HG03159 (cell line): ENCODE data around the gene TOMT.

Experiments used
- ATAC-seq: cut with Tn5 transposase; IDR thresholded peaks from one replicate; pipeline ENCODE4 v1.9.1; 2021; ENCODE audit warnings: mild to moderate bottlenecking, moderate library complexity; ENCODE audit not compliant: unreplicated experiment

Gene TOMT

DNA sequence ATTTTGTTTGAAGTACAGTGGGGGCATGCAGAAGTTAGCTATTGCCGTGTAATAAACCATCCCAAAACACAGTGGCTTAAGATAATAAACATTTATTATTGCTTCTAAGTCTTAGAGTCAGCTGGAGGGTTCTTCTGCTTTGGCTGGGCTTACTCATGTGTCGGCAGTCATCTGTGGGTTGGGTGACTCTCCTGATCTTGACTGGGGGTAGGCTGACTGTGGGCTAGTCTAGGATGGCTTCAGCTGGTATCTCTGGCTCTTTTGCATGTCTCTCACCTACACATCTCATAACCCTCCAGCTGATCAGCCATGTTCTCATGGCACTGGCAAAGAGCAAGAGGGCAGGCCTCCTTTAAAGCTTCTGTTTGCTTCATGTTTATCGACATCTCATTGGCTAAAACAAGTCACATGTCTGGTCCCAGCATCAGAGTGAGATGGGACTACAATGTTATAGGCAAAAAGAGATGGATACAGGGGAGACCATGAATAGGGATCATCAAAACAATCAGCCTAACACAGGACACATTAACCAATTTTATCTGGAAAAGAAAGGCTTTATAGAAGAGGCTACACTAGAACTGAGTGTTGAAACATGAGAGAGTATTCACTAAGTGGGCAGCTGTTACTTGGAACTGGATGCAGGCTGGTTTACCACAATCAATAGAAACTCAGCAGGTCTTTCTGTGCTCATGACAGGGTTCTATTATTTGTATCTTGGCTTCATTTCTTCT lies 19.9 kb upstream of the TOMT start:
- no peak for ATAC-seq

- ATAC-seq: no peak
These were observed 17.5 kb upstream of the TOMT start for GRCh38 chr11:72088076-72088808.

- ATAC-seq: no peak
These were observed 14.4 kb upstream of the TOMT start for GRCh38 chr11:72091292-72091691.

DNA sequence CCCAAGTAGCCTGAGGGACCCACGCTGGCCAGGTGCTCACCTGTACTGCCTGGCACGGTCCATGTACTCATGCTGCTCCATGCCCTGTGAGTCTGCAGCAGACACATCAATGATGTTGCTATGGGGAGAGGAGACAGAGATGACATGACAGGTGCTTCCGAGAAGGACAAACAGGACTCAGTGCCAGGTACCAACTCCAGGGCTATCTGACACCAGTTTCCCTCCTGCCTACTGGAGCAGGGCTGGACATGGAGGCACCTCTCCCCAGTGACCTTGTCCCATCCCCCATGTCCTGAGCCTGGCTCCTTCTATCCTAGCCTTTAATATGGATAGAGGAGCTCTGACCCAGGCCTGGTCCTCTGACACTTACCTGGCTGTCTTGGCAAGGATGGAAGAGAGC lies 7.0 kb upstream of the TOMT start:
- ATAC-seq: no peak

DNA sequence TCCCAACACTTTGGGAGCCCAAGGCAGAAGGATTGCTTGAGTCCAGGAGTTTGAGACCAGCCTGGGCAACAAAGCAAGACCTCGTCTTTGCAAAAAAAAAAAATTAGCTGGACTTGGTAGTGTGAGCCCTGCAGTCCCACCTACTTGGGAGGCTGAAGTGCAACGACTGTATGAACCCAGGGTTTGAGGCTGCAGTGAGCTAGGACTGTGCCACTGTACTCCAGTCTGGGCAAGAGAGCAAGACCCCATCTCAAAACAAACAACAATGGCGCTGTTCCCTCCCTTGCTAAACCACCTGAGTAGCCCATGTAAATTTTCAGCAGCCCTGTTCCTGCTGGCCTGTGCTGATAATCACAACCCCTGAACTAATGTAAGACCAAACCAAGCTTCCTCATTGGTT lies 5.7 kb upstream of the TOMT start:
- ATAC-seq: no peak

DNA sequence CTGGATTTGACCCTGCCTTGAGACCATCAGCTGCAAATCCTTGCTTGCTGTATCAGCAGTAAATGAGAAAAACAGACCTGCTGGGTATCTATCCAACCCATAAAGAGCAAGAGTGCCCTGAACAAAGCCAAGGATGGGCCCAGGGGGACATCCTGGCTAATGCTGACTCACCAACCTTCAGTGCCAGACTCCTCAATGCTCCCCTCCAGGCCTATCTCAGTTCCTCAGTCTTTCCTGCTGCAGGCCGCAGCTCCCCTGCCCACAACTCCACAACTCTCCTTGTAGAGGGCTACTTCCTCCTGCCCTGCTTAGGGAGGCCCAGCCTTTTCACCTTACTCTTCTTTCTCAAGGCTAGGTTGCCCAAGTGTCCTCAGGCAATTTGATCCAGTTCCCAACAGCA lies 5.3 kb upstream of the TOMT start:
- ATAC-seq: no peak

DNA sequence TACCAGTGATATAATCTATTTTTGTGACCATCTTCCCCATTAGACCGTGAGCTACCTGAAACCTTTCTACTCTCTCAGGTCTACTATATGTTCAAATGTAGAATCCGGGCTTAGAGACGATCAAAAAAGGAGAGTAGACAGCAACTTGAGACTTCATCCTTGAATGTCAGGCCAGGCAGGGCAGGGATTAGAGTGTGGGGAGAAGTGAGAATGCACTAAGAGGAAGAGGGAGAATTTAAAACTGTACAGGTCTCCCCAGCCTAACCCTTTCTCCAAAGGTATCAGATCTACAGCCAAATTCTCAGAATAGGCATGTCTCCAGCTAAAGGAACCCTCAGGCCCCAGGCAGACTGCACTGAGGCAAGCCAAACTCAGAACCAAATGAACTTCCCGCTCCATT lies 3.6 kb upstream of the TOMT start:
- ATAC-seq: no peak

DNA sequence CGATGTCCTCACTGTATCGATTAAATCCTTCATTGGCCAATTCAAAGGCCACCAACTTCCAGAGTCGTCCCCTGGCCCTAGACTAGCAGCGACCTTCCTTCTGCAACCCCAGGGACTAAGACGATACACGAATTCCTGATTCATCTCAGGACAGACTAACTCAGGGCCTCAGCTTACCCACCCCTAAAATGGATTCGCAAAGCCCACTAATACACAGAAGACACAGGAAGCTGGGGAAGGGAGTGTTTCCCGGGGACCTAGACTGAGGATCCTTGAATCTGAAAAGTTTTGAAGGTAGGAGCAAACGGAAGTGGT lies 3.1 kb upstream of the TOMT start:
- no peak for ATAC-seq

GRCh38 chr11:72102946-72103753 lies 2.6 kb upstream of the TOMT start, which contains the start of gene LAMTOR1:
Gene LAMTOR1 (minus strand): TSS chr11:72103297. CDS start chr11:72103224, 73 bp downstream.
- ATAC-seq: peak; percentile 92

GRCh38 chr11:72103754-72104167 lies 2.0 kb upstream of the TOMT start:
- no peak for ATAC-seq

GRCh38 chr11:72111300-72112142 lies 5.8 kb downstream of the TOMT start:
- peak; percentile 2 for ATAC-seq

GRCh38 chr11:72112143-72112977 lies 6.6 kb downstream of the TOMT start, which contains the start of gene ANAPC15:
Gene ANAPC15 (minus strand): TSS chr11:72112695. CDS start chr11:72111276, 1,419 bp downstream.
- ATAC-seq: peak; percentile 88

DNA sequence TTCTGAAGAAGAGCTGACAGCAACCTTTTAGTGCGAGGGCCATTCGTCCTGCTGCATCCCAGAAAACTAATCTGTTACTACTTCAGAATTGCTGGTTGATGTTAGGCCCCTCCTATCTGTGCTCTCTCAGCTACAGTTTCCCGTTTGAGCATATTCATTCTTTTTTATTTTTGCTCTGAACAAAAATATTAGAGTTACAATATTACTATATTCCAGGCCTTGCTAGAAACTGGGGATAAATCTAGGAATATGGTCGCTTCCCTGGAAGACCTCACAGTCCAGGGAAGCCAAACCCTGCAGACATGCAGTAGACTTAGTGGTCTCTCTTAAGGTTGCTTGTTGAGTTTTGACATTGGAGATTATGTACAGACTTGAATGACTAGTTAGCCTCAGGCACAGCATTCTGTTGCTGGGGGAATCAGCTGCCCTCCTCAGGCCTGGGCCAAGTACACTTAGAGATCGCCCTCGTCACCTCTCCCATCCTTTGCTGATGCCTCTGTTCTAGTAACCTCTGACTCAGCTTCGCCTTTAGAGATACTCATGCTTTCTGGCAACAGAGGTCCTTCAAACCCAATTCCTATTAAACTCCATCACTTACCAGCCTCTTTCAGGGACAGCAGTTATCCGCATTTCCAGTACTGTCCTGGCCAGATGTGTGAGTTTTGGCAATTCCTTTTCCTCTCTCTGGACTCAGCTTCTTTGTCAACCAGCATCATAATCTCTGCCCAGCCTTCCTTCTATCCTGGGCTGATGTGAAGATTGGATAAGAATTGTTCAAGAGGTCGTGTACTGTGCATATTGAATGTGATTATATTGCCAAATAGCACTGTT lies 7.5 kb downstream of the TOMT start:
- ATAC-seq: no peak

- no peak for ATAC-seq
These were observed 8.8 kb downstream of the TOMT start for GRCh38 chr11:72114570-72114969.

DNA sequence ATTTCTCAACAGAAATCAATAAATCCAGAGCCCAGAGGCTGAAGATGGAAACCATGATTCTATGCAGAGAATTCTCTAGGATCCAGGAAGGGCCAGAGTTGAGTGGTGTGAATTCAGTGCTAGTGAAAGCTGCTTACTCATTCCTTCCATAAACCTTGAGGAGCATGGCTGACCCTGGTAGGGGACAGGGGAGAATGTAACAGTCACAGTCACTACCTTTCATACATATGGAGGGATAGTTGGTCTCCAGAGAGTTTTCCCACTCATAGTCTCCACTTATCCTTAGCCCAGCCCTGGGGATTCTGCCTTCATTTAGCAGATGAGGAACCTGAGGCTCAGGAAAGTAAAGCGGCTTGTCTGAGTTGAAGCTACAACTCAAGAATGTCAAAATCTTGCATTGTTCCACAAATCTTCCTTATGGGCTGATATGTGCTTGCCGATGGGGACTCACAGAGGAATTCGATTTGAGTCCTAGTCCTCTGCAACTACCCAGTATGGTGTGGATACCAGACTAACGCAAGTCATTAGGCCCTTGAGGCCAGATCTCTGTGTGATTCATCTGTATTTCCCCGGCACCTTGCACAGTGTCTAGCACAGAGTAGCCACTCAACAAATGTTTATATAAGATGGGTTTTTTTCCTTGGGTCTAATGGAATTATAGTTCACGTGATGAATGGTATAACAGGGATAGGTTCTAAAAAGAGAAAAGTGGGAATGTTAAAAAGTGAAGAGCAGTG lies 10.5 kb downstream of the TOMT start:
- ATAC-seq: no peak

DNA sequence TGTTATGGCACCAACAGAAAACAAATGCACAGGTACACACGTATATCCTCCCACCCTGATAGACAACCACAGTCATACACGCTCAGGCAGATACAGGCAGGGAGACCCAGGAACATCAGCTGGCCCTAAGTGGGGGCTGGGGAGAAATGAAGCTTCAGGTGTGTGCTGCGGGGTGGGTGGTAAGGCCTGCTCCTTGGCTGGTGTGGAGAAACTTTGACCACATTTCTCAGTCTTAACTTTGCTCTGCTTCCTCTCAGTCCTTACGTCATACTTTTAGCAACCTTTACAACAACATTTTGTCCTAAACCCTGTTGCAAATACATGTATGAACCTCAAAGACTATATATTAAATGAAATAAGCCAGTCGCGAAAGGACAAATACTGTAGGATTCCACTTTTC lies 13.5 kb downstream of the TOMT start:
- ATAC-seq: no peak

DNA sequence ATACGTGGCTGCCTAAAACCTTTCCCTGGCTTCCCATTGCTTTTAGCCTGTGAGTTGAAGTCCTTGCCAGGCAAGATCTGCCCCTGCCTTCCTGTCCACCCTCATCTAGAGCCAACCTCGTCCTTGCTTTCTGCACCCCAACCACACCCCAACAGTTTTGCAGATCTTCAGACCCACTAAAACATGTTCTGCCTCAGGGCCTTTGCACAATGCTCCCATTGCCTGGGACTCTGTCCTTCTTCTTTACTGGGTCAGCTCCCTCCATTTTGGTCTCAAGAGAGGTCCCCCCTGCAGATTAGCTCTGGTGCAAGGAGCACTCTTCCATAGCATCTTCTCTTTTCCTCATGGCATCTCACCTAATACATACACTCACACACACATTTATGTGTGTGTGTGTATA lies 15.2 kb downstream of the TOMT start:
- no peak for ATAC-seq

DNA sequence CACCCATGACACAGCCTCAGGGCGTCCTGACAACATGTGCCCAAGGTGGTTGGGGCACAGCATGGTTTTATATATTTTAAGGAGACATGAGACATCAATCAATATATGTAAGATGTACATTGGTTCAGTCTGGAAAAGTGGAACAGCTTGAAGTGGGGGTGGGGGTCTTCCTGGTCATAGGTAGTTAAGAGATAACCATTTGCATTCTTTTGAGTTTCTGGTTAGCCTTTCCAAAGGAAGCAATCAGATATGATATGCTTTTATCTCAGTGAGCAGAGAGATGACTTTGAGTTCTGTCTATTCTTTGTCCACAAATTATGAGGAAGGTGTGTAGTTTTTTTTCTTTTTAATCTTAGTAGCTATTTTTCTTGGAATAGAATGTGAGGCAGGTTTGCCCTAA lies 16.9 kb downstream of the TOMT start:
- ATAC-seq: no peak
